NCI-H146 (cell line): Measurements from ENCODE around the gene SPPL2C.
"Not testable (repeated sequence)": the region's sequence is repeated elsewhere in the genome, so short reads cannot be mapped to it uniquely, and the experiment has no call there.

Source experiments
- DNase-seq: peaks from one replicate; lab custom pipeline; 2025; lab: John Stamatoyannopoulos, UW

SPPL2C gene

DNA sequence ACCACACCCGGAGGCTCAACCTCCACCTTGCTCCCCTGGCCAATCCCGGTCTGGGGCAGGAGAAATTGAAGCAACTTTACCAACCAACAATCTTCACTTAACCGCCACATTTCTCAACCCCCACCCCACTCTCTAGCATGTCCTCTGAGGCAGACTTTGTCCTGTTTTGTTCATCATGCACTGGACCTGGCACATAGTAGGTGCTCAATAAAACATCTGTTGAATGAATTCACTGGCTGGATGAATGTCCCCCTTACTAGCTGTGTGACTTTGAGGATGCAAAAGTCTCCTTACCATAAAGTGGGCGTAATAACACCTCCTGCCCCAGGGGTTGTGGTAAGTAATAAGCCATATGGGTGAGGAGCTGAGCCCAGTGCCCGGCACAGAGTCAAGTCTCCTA lies 5.8 kb downstream of the SPPL2C start:
- no peak for DNase-seq

DNA sequence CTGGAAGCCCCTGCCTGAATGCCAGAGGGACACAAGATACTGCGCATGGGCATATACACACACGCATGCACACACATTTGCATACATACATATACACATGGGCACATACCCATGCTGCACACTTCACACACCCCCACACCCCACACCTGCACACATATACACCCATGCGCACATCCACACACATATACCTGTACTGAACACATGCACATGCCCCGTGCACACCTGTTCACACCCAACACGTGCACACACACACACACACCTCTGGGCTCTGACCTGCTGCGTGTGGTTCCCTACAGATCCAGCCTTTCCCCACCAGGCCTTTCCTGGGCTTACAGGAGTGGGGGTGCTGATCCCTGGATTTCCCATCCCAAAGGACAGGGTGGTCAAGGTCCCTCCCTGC lies 6.3 kb downstream of the SPPL2C start:
- DNase-seq = no peak

DNA sequence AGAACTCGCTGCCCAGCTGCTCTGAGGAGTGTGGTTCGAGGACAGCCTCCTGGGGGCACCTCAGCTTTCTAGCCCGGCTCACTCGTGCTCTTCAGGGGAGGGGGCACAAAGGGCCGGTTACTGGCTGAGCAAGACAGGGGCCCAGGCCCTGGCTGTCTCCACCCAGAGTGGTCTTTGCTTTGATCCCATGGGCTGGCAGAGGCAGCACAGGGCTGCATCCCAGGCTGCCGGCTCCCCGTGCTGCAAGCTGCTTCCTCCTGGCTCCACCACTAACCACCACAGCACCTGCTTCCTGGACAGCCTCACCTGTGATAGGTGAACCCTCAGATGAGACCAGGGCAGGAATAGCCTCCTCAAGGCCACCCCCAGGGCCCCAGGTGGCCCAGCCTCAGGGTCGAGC lies 6.8 kb downstream of the SPPL2C start:
- peak; percentile 30 for DNase-seq

DNA sequence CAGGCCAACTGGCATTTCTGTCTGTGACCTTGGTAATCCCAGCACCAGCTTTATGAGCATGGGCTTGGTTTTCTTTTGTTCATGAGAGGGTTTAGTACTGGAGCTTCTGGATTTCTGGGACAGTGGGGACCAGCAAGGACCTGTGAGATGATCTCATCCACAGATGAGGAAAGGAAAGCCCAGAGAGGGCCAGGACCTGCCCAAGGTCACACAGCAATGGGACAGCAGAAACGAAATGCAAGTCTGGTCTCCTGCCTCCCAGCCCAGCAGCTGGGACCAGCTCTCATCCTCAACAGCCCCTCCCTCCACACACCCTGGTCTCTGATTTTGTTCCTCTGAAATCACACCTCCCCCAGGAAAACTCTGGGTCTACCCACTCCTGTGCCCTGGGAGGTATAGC lies 7.2 kb downstream of the SPPL2C start:
- no peak for DNase-seq

DNA sequence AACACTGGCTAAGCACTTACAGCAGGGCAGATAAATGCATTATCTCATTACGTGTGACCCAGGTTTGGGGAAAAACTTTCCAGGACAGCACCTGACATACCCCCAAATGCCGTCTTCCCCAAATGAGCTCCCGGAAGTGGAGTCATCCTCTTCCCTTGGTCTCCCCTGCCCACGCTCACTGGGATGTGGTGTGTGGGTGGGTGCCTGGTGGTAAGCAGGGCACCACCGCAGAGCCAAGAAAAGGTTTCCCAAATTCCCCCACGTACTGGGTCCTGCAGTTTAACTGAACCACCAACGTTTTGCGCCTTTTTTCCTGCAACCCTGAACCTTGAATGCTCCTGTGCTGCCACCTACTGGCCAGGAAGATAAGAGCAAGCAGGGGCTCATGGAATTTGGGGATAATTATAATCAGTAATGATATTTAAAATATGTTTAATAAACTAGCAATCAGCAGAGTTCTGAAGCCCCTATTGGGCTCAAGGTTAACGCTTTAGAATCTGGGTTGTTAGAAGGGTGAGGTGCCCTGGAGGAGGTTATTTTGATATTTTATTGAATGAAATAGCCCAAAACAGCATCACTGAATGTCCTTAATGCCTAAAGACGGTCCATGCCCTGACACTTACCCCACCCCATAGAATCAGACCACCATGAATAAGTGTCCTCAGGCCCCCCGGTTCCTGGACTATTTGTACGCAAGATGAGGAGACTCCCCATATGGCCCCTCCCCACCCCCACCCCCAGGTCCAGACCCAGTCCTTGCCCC lies 8.0 kb downstream of the SPPL2C start:
- DNase-seq = peak; percentile 64

DNA sequence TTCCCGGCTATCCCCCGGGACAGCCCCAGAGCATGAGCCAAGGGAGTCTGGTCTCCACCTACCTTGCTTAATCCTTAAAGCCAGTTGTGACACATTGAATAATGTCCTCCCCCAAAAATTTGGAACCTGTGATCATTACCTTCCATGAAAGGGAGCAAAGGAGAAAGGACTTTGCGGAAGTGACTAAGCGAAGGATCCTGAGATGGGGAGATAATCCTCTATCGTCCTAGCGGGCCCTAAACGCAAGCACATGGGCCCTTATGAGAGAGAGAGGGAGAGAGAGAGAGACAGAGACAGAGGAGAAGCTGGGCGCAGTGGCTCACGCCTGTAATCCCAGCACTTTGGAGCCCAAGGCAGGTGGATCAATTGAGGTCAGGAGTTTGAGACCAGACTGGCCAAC lies 9.5 kb downstream of the SPPL2C start:
- no peak for DNase-seq

DNA sequence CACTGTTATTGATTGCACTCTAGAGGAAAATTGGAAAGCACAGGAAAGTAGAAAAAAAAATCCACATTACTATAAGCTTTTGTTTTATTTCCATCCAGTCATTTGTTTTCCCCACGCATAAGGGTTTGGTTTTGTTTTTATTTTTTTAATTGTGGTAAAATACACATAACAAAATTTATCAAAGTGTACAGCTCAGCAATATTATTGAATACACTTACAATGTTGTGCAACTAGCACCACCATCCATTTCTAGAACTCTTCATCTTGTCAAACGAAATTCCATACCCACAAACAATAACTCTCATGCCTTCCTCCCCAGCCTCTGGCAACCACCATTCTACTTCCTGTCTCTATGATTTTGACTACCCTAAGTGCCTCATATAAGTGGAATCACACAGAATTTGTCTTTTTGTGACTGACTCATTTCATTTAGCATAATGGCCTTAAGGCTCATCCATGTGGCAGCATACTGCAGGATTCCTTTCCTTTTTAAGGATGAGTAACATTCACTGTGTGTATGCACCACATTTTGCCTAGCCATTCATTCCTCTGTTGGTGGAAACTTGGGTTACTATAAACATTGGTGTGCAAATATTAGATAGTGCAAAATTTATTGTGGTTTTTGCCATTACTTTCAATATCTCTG lies 11.1 kb downstream of the SPPL2C start:
- DNase-seq = no peak

DNA sequence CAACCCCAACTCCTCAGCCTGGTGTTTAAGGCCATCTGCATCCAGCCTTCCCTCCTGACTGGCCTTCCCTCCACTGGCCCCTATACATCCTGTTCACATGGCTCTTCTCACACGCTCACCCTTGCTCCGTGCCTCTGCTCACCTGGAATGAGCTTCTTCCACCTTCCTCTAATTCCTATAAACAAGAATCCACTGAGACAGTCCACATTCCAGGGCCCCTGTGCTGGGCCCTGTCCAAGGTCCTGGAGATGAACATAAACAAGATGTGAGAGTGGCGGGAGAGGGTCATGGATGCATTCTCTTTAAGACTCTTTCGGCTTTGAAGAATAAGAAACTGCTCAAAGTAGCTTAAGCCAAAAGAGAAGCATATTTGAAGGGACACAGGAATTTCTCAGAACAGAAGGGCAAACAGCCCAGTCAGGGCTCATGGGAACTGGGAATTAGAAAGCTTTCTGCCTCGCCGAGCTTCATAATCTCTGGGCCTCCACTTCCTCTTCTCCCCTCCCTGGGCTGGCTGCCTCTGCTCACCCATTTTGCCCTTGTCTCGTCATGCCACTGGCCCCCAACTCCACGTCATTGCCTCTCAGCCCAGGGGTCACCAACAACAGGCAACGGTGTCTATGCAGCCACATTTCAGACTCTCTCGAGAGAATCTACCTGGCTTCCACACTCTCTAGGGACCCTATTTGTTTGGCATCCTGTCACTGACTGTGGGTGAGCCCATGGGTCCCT lies 13.5 kb downstream of the SPPL2C start:
- no peak for DNase-seq

DNA sequence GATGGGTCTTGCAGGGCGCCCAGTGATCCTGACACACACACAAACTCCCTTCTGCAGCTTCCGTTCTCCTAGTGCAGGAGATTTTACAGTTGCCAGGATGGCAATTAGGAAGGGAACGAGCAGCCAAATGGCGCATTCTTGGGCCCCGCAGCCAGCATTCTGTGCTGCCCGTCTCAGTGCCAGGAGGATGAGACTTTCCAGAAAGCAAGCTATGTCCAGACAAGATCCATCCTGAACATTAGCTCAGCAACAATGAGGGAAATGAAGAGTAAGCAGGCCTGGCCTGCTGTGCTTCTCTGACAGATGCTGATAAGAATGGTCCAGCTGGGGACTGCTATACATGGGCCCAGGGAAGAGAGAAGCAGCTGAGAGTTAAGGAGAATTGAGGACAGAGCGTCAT lies 16.5 kb downstream of the SPPL2C start:
- DNase-seq = no peak

DNA sequence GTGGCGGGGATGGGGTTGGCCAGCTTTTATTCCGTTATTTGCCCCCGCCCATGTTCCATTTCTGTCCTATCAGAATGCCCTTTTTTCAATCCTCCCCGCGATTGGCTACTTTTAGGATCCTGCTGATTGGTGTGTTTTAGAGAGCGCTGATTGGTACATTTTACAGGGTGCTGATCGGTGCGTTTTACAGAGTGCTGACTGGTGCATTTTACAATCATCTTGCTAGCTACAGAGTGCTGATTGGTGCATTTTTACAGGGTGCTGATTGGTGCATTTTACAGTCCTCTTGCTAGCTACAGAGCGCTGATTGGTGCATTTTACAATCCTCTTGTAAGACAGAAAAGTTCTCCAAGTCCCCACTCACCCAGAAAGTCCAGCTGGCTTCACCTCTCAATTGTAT lies 17.4 kb downstream of the SPPL2C start:
- DNase-seq = not testable (repeated sequence)

DNA sequence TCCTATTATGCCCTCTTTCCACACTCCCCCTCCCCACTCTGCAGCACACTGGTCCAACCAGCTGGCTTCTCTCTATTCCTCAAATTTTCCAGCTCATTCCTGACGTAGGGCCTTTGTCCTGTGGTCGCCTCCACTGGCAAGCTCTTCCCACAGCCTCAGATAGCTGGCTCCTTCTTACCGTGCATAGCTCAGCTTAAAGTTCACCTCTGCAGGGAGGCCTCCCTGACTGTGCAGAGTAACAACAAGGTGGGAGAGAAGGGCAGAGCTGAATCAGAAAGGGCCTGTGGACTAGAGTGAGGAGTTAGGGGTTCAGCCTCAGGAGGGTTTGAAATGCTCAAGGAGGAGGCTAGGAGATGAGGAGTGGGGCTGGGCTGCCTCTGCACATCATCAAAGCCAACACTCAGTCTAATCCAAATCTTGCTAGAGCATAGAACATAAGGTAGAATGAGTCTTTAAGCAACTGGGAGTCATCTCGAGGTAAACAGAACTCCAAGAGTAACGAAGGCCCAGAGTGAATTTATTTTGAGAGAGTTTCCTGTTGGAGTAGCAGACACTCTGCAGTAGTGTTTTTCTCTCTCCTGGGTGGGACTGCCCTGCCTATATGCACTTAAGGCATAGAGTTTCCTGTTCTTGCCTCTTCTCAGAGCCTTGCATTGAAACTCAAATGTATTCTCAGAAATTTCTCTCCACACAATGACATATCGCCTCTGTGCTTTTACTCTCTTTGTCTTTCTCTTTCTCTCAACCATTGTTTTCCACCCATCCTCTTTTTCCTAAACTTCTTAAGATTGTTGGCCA lies 19.4 kb downstream of the SPPL2C start:
- DNase-seq = no peak

DNA sequence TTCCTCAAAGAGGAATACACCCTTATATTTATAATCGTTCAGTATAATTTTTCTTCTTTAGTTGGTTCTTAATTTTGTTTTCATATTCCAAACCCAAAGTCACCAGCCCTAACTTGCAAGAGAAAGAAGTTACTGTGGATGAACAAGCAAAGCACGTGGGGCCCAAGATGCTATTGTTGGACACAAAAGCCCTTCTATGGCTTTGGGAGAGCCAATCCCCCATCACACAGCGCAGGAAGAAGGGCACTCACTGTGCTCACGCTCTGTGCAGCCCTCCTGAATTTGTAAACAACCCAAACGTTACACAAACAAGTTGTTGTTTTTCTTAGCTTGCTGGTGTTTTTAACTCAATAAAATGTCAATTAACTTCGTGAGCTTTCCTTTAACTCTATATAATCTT lies 22.5 kb downstream of the SPPL2C start:
- DNase-seq = no peak

DNA sequence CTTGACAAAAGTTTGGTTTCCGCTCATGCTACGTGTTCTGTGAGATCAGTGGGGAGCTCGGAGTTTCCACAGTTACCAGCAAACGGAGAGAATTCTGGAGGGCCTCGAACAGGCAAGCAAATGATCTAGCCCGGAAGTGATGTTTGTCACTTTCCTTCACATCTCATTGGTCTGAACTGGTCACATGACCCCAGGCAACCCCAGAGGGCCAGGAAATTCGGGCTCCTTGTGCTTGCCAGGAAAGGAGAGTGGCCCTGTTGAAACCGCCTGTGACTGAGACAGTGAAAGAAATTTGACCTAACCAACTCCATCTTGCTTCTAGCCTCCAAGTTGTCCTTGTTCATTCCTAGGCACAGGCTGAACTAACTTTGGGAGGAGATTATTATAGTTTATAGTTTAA lies 23.0 kb downstream of the SPPL2C start:
- no peak for DNase-seq

DNA sequence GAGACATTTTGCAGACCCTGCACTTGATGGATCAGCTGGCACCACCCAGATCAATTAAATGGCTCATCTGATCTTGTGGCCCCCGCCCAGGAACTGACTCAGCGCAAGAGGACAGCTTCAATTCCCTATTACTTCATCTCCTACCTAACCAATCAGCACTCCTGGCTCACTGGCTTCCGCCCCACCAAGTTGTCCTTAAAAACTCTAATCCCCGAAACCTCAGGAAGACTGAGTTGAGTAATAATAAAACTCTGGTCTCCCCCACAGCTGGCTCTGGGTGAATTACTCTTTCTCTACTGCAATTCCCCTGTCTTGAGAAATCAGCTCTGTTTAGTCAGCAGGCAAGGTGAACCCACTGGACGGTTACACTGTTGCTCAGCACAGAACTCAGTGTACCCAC lies 23.6 kb downstream of the SPPL2C start:
- no peak for DNase-seq

DNA sequence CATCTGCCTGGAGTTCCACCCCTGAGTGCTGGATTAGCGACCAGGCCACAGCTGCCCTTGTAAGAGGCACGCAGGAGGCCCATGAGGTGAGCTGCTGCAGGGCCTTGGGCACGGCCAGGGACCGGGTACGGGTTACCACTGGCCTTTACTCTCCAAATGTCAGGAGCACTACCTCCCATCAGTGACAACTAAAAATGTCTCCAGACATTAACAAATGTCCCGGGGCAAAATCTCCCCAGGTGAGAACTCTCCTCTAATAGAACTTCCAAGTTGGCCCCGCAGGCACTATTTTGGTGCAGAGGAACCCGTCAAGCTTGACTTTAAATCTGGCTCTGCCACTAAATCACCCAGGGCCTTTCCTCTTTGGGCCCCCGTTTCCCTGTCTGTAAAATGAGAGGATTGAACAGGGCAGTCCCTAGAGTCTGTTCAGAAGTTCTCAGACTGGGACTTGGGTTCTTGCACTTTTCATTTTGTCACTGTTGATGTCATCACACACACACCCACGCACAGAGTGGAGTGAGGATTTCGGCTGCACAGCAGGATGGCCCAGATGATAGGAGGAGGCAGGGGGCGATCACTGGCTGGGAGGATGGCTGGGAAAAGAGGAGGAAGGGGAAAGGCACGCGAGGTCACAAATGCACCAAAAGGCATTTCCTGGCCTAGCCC lies 25.1 kb downstream of the SPPL2C start:
- DNase-seq = no peak

DNA sequence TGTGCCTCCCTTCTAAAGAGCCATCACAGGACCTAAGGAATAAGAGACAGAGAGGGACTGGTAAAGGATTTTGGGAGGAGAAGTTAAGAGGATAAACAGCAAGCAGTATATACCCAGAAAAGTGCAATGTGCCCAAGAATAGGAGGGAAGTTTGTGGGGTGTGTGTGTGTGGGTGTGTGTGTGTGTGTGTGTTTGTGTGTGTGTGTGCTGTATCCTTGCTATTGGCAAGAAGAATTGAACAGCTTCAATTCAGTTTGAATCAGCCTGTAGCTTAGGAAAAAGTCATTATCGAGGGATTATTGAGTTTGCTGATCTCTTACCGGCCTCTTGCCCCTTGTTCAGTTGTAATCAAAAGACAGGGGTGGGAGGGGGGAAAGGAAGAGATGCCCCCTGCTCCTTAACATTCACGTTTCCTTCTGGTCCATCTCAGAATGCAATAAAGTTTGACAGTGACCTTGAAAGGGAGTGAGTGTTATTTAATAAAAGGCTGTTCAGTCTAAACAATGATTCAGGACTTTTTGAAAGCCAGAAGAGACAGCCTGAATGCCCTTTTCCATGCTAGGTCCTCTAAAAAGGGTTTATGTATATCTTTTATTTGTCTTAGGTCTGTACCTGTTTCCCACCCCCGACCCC lies 25.8 kb downstream of the SPPL2C start:
- no peak for DNase-seq

DNA sequence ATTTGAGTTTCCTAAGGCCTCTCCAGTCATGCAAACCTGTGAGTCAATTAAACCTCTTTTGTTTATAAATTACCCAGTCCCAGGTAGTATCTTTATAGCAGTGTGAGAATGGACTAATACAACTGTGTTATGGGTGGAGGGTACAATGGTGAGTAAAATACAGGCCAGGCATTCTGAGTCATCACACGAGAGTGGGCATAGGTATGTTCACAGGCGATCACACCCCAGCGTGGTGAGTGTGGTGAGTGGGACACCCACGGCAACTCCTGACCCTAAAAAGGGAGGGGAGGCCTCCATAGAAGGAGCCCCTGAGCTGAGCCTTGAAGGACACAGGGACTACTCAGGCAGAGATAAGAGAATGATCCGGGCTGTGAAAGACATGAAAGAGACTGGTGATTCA lies 27.0 kb downstream of the SPPL2C start:
- no peak for DNase-seq

DNA sequence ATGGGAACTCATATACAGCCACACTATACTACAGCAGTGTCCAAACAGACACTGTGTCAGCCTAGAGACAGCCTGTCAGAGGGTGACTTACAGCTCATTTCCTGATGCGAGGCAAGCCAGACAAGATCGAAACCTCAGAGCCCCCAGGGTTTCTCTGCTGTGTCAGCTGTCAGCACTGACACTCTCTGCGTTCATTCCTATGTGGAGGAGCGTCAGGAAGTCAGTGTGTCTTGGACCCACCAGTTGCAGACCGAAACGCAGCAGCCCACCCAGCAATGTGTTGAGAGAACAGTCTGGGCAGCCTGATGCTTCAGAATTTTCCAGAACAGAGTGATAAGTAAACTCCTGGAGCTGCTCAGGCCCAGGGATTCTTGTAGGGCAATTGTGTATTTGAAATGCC lies 29.0 kb downstream of the SPPL2C start:
- peak; percentile 17 for DNase-seq

DNA sequence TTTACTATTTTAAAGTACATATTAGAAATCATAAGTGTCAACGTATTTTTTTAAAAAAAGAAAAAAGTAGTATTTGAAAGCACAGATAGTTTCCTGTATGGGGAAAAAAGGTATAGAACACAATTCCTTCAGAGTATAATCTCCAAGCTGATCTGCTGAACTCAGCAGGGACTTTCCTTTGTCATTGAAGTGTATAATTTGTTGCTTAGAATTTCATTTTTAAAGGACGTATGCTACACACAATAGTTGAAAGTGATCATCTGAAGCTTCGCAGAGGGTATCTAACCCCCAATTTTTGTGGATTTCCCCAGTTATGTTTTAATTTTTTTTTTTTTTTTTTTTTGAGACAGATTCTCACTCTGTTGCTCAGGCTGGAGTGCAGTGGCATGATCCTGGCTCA lies 29.5 kb downstream of the SPPL2C start:
- no peak for DNase-seq

DNA sequence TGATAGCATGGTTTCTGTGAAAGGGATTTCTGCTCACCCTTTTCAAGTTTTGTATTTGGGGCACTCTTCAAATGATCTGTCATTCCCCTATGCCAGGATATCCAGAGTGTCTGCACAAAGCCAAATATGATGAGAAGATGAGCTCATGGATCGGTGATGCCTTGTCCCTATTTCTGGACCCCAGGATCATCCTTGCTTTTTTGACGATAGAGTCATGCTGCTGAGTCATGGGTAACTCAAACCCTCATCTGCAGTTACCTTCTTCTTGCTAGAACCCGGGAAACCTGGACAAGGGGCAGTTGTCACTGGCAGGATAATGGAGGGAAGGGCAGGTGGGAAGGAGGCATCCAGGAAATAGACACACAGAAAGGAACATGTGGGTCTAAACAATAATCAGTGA lies 31.9 kb downstream of the SPPL2C start:
- no peak for DNase-seq

DNA sequence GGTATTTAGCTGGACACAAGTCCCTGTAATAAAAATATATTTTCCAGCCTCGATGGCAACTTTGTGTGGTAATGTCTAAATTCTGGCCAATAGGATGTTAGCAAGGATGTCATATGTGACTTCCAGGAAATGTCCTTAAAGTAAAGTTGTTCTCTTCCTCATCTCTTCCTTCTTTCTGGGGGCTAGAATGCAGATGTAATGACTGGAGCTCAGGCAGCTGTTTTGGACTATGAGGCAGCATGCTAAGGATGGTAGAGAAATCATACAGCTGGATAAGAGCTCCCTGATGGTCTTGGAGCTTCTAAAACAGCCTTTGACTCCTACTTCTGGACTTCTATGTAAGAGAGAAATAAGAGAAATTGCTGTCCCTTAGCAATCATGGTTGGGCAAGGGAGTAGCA lies 32.8 kb downstream of the SPPL2C start:
- no peak for DNase-seq
